Nephron progenitor cell (in vitro differentiated cells): ENCODE results near the gene CCDC85C.
A peak's percentile ranks its signal among the peaks of the same experiment; 100 is the strongest.

Experiments used
- DNase-seq: peaks from one replicate; pipeline ENCODE4 v3.0.0; 2021
- H3K27ac Mint-ChIP-seq: 2 replicates; pipeline ENCODE4 v1.8.0; 2021; ENCODE audit warnings: mild to moderate bottlenecking, moderate library complexity, mixed read lengths
- H3K27me3 Mint-ChIP-seq: 2 replicates; pipeline ENCODE4 v1.8.0; 2021; ENCODE audit warnings: mild to moderate bottlenecking, low read depth, mixed read lengths; ENCODE audit not compliant: poor library complexity
- H3K36me3 Mint-ChIP-seq: 2 replicates; pipeline ENCODE4 v1.8.0; 2021; ENCODE audit warnings: low read depth, mixed read lengths
- H3K4me1 Mint-ChIP-seq: 2 replicates; pipeline ENCODE4 v1.8.0; 2021; ENCODE audit warnings: mixed read lengths
- H3K4me3 Mint-ChIP-seq: 2 replicates; pipeline ENCODE4 v1.8.0; 2021; ENCODE audit warnings: mild to moderate bottlenecking, moderate library complexity, mixed read lengths
- H3K9me3 Mint-ChIP-seq: 2 replicates; pipeline ENCODE4 v1.8.0; 2021; ENCODE audit warnings: mild to moderate bottlenecking, moderate library complexity, mixed read lengths
- CTCF ChIP-seq: fragments of 200-600 bp; sonication (generic); IDR thresholded peaks from 2 replicates; pipeline ENCODE4 v1.5.0; 2021; ENCODE audit warnings: antibody characterized with exemption

The CCDC85C gene

DNA sequence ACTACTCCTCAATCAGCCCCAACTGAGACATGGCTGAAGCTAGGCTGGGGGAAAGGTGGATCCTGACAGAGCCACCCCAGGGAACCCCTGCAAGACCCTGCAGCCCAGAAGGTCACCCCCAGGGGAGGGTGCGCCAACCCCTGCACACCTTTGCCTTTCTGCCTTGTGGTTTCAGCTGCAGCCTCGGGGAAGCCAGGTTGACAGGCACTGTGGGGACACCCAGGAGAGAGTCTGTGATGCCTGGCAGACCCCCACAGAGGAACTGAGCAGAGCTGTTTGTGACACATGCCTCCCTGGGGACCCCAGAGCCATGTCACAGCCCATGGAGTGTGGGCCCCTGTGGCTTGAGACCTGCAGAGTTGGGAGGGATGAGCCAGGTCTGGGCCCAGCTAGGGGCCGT is 29.1 kb upstream of the CCDC85C start:
- no peak for TF ChIP-seq CTCF
- DNase-seq = no peak
- Mint-ChIP-seq H3K27ac (no peak overlapping the region), H3K4me3 (no peak overlapping the region), H3K36me3 (no peaks in the 10 kb centered on the region), H3K4me1 (peaks cover 22% of the 10 kb centered on the region), H3K9me3 (no peaks in the 10 kb centered on the region), H3K27me3 (peaks cover 17% of the 10 kb centered on the region)

DNA sequence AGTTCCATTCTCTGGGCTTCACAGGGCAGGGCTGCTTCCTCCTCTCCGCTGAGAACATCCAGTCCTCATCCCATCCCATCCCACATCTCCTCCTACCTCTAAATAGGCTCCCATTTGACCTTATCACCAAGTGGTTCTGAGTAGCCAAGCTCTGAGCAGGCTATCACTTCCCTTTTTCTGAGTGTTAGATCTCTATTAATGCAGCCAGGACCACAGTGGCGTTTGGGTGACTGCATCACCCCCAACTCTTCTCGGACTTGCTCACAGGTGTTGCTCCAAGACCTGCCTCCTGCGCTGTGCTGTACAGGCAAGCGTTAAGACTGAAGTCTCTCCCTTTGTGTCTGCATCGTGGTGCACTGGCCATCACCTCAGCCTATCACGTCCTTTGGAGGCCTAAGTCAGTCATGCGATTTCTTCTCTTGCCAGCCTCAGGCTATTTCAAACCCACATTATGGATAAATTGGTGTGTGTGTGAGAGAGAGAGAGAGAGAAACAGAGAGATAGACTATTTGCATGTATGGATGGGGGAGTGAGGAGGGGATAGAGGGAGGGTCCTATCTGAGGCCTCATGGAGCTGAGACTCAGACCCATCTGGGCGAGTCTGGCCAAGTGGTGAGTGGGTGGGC is 28.5 kb upstream of the CCDC85C start:
- no peak for DNase-seq
- H3K4me3 Mint-ChIP-seq = no peak overlapping the region
- no peaks in the 10 kb centered on the region for H3K9me3 Mint-ChIP-seq
- H3K36me3 Mint-ChIP-seq = no peaks in the 10 kb centered on the region
- H3K27me3 Mint-ChIP-seq = peaks cover 20% of the 10 kb centered on the region
- peaks cover 28% of the 10 kb centered on the region for H3K4me1 Mint-ChIP-seq
- no peak overlapping the region for H3K27ac Mint-ChIP-seq
- no peak for TF ChIP-seq CTCF

DNA sequence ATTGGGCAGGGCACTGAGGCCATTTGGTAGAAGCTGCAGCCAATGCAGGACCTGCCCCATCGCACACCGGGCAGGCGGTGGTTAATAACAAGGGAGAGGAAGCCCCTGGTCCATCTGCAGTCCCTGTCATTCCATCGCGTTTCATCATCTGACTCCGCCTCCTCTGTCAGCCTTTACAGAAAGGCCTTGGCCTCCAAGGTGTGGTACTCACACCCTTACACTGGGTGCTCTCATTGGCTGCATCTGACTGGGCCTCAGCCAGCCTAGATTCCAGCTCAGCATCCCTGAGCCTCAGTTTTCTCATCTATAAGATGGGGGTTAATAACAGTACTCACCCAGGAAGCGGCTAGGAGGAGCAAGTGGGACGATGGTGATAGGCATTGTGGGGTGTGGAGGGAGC is 26.2 kb upstream of the CCDC85C start:
- DNase-seq = no peak

DNA sequence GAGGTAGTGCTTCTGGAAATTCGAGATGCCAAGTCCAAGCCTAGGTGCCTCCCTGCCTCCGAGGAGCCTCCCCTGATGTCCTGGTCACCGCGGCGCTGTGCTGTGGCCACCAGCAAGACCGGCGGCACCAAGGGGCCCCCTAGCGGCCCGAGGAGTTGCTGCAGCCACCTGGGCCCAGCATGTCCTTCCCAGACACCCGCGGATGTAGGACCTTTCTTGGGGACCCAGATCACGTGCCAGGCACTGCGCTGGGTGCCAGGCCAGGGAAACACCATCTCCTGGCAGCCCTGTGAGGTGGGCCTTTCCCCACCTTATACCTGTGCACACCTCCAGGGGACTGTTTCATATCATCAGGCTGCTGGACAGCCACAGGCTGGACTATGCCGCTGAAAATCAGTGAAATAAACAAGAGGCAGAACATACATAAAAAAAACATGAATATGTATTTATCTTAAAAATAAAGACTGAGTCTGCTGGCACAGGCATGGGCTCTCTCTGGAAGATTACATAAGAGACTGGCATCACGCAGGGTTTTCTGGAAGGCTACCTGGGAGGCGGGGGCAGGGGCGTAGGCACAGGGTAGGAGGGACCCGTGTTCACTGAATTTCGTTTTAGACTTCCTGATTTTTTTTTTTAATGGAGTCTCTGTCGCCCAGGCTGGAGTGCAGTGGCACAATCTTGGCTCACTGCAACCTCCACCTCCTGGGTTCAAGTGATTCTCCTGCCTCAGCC is 25.0 kb upstream of the CCDC85C start:
- no peaks in the 10 kb centered on the region for H3K9me3 Mint-ChIP-seq
- peaks cover 18% of the 10 kb centered on the region for H3K4me1 Mint-ChIP-seq
- peaks cover 13% of the 10 kb centered on the region for H3K27me3 Mint-ChIP-seq
- H3K27ac Mint-ChIP-seq = no peak overlapping the region
- no peak overlapping the region for H3K4me3 Mint-ChIP-seq
- peak; percentile 85 for DNase-seq
- no peaks in the 10 kb centered on the region for H3K36me3 Mint-ChIP-seq
- peak; percentile 97 for TF ChIP-seq CTCF

More for the DNA sequence above, 26.2 kb upstream of the CCDC85C start:
- no peak for TF ChIP-seq CTCF
- H3K36me3 Mint-ChIP-seq = no peaks in the 10 kb centered on the region
- no peak overlapping the region for H3K27ac Mint-ChIP-seq
- peaks cover 25% of the 10 kb centered on the region for H3K4me1 Mint-ChIP-seq
- H3K27me3 Mint-ChIP-seq = peaks cover 16% of the 10 kb centered on the region
- no peaks in the 10 kb centered on the region for H3K9me3 Mint-ChIP-seq
- H3K4me3 Mint-ChIP-seq = no peak overlapping the region

GRCh38 chr14:99627510-99628381 is 23.7 kb upstream of the CCDC85C start:
- no peak for TF ChIP-seq CTCF
- Mint-ChIP-seq H3K27me3 (peaks cover 15% of the 10 kb centered on the region), H3K36me3 (no peaks in the 10 kb centered on the region), H3K27ac (no peak overlapping the region), H3K4me1 (peaks cover 21% of the 10 kb centered on the region), H3K9me3 (no peaks in the 10 kb centered on the region), H3K4me3 (no peak overlapping the region)
- DNase-seq = no peak
